Measurements from ENCODE around the gene CYP21A2.

Gene CYP21A2

DNA sequence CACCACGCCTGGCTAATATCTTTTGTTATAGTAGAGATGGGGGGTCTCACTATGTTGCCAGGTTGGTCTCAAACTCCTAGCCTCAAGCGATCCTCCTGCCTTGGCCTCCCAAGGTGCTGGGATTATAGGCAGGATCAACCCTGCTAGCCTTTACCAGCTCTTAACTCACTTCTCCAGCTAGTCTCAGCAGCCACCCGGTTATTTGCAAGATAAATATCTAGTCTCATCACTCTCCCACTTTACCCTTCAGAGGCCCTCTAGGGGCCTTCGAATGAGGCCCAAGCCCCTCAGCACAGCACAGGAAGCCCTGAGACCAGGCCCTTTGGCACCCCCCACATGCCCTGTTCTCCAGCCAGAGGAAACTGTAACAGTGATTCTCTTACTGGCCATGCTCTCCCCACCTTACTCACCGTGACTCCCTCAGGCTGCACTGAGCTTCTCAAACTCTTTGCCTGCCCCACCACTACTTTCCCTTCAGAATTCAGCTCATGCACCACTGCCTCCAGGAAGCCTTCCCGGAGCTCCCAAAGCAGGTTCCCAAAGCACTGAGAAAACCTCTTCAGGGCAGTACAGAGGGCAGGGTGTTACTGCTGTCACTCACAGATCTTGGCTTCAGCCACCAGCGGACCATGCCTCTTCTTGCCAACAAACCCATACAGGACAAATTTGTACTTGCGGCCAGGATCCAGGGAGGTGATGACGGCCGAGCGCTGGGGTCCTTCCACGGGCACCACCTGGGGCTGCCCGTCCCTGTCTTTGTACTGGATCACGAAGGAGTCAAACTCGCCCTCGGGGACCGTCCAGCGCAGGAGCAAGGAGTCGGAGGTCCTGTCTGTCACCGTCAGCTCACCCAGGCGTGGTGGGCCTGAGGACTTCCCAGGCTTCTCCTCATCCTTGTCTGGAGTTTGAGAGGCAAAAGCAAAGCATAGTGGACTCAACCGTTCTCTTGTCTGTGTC lies 45.9 kb downstream of the CYP21A2 start:
- no peak overlapping the region for H3K4me3 ChIP-seq (ENCODE audit: low read length)
- no peaks in the 10 kb centered on the region for H3K4me1 ChIP-seq (ENCODE audit: insufficient read depth, low read length)
- no peak overlapping the region for H2AFZ ChIP-seq (ENCODE audit: low read depth, low read length)
- peaks cover 26% of the 10 kb centered on the region for H3K27me3 ChIP-seq (ENCODE audit: insufficient read depth, low read length)
- peaks cover 1% of the 10 kb centered on the region for H3K9me3 ChIP-seq (ENCODE audit: low read length)
- H3K36me3 ChIP-seq (ENCODE audit: insufficient read depth, low read length) = no peaks in the 10 kb centered on the region

DNA sequence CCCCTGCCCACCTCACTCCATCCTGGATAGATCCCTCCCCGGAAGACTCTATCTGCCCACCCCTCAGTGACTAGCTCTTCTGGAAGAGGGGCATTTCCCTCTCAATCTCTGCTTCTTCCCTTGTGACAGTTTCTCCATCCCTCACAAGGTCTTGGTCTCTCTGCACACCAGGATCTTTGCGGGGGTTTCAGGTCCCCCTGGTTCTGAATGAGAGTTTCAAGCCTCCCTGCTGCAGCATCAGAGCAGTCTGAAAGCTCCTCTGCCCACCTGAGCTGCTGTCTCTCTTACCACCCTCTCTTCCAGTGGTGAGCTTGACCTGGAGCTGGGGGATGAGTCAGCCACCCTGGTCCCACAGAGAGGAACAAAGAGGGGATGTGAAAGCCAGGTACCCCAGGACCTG lies 46.6 kb downstream of the CYP21A2 start:
- peaks cover 1% of the 10 kb centered on the region for H3K9me3 ChIP-seq (ENCODE audit: low read length)
- no peak overlapping the region for H2AFZ ChIP-seq (ENCODE audit: low read depth, low read length)
- H3K4me1 ChIP-seq (ENCODE audit: insufficient read depth, low read length) = no peaks in the 10 kb centered on the region
- H3K27me3 ChIP-seq (ENCODE audit: insufficient read depth, low read length) = peaks cover 26% of the 10 kb centered on the region
- no peak overlapping the region for H3K4me3 ChIP-seq (ENCODE audit: low read length)
- H3K36me3 ChIP-seq (ENCODE audit: insufficient read depth, low read length) = no peaks in the 10 kb centered on the region

DNA sequence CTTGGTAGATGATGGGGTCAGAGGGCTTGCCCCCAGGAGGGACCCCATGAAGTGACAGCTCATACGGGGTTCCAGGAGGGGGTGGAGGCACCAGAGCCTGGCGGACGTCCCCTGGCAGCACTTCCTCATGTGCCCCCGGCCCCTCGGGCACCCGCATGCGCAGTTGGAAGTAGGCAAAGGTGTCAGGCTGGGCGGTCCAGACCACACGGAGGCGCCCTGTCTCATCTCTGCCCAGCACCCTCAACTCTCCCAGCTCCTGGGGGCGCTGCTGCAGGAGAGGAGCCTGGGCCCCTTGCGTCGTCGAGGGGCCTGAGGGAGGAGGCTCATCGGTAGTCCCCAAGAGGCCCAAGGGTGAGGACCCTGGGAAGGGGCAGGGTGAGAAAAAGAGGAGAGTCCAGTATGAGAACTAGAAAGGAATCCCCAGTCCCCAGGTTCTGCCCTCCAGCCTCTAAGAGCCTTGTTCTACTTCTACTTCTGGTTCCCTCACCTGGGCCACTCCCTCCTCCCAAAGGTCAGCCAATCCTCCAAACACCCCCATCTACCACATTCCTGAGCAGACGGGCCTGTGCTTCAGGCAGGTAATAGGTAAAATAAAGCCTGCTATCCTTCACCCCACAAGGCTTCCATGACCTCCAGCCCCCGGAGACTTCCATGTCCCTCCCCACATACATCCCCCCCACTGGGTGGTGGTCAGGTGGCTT lies 47.7 kb downstream of the CYP21A2 start:
- H3K9me3 ChIP-seq (ENCODE audit: low read length) = peaks cover 1% of the 10 kb centered on the region
- no peak overlapping the region for H3K4me3 ChIP-seq (ENCODE audit: low read length)
- peaks cover 26% of the 10 kb centered on the region for H3K27me3 ChIP-seq (ENCODE audit: insufficient read depth, low read length)
- no peak overlapping the region for H2AFZ ChIP-seq (ENCODE audit: low read depth, low read length)
- no peaks in the 10 kb centered on the region for H3K4me1 ChIP-seq (ENCODE audit: insufficient read depth, low read length)
- H3K36me3 ChIP-seq (ENCODE audit: insufficient read depth, low read length) = no peaks in the 10 kb centered on the region

DNA sequence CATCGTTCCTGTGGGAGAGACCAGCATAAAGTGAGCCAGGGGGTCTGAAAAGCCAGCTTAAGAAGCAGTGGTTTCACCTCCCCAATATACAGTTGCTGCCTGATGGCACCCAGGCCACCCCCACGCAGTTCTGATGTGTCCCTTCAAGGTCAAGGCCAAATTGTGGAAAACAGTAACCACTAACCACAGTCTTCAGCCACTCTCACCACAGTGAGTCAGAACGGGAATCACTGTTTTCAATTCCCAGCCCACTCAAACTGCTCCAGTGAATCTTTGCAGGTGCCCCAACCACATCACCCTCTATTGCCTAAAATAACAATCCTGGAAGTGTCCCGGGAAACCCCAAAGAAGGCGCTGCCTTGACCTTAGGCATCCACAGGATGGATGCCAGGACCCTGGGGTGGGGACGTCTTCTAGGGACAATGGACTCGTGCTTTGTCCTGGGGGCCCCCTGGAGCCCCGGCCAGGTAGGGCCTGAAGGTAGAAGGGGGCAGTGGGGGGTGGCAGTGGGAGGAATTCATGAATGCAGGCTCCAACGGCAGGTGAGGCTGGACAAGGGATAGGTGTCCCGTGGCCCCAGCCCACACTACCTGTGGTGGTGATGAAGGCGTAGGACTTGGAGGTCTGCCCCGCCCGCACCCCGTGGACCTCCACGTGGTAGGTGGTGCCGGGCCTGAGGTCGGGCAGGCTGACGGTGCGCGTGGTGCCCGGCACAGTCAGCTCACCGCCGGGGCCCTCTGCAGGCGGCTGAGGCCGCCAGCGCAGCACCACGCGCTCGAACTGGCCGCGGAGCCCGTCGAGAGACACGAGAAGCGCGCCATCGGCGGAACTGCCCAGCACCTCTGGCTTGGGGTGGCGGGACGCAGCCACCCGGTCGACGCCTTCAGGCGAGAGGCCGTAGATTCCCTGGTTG lies 48.7 kb downstream of the CYP21A2 start:
- H3K27me3 ChIP-seq (ENCODE audit: insufficient read depth, low read length) = peaks cover 26% of the 10 kb centered on the region

DNA sequence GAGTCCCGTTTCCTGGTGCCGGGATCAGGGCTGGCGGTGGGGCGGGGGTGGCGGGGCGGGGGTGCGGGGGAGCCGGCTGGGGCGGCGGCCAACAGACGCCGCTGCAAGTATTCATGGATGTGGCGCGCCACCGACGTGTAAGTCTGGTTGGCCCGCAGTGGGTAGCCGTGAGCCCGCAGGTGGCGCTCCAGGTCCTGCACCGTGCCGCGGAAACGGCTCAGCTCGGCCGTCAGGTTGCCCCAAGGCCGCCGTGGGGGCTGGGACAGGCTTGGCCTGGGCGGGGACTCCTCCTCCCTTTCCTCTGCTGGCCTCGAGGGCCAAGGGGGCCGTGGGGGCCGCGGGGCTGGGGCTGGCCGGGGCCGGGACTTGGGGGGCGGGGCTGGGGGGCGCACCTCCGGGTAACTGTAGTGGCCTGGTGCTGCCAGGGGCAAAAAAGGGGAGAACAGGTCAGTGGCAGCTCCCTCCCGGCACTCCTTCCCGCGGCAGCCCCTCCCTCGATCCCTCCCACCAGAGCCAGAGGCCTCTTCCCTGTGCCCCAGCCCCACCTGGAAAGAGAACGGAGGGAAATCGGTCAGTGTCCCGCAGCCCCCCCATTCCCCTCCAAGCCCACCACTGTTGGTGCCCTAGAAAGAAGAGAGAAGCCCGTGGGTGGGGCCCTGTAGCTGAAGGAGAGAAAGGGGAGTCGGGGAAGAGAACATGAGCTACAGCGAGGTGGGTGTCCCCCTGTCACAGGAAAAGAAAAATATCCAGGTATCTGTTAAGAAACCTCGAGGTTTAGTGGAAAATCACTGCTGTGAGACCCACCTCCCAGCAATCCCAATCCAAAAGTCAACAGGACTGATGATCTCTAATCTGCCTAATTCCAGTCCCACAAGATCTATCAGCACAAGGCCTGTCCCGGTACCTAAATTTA lies 49.6 kb downstream of the CYP21A2 start:
- H3K4me3 ChIP-seq (ENCODE audit: low read length) = no peak overlapping the region

More for the DNA sequence above, 48.7 kb downstream of the CYP21A2 start:
- H3K4me3 ChIP-seq (ENCODE audit: low read length) = no peak overlapping the region
- peaks cover 1% of the 10 kb centered on the region for H3K9me3 ChIP-seq (ENCODE audit: low read length)
- no peaks in the 10 kb centered on the region for H3K36me3 ChIP-seq (ENCODE audit: insufficient read depth, low read length)
- H2AFZ ChIP-seq (ENCODE audit: low read depth, low read length) = no peak overlapping the region
- no peaks in the 10 kb centered on the region for H3K4me1 ChIP-seq (ENCODE audit: insufficient read depth, low read length)

DNA sequence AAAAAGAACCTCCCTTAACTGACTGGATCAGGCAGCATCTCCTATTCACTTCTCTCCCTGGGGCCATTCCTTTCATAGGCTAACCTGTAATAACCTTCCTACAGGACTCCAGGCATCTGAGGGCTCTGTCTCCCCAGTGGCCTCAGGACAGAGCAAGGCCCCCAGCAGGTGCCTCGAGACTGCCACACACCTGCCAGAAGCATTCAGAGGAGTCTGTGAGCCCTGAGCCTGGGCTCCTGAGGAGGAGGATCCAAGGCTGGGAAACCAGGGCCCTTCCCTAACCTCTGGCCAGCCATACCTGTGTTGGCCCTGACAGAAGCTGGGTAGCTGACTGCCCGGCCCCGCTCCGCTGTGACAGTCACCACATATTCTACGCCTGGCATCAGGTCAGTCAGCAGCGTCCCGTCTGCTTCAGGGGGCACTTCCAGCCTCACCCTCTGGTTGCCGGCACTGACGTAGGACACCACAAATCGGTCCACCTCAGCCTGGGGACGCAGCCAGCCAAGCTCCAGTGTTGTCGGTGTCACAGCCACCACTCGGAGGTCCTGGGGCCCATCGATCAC lies 50.4 kb downstream of the CYP21A2 start:
- H3K9me3 ChIP-seq (ENCODE audit: low read length) = peaks cover 1% of the 10 kb centered on the region
- no peak overlapping the region for H3K4me3 ChIP-seq (ENCODE audit: low read length)
- no peaks in the 10 kb centered on the region for H3K4me1 ChIP-seq (ENCODE audit: insufficient read depth, low read length)
- no peaks in the 10 kb centered on the region for H3K36me3 ChIP-seq (ENCODE audit: insufficient read depth, low read length)
- H3K27me3 ChIP-seq (ENCODE audit: insufficient read depth, low read length) = peaks cover 26% of the 10 kb centered on the region
- H2AFZ ChIP-seq (ENCODE audit: low read depth, low read length) = no peak overlapping the region

More for the DNA sequence above, 49.6 kb downstream of the CYP21A2 start:
- Histone ChIP-seq H3K36me3 (ENCODE audit: insufficient read depth, low read length) (no peaks in the 10 kb centered on the region), H2AFZ (ENCODE audit: low read depth, low read length) (no peak overlapping the region), H3K4me1 (ENCODE audit: insufficient read depth, low read length) (no peaks in the 10 kb centered on the region), H3K27me3 (ENCODE audit: insufficient read depth, low read length) (peaks cover 26% of the 10 kb centered on the region), H3K9me3 (ENCODE audit: low read length) (peaks cover 1% of the 10 kb centered on the region)

DNA sequence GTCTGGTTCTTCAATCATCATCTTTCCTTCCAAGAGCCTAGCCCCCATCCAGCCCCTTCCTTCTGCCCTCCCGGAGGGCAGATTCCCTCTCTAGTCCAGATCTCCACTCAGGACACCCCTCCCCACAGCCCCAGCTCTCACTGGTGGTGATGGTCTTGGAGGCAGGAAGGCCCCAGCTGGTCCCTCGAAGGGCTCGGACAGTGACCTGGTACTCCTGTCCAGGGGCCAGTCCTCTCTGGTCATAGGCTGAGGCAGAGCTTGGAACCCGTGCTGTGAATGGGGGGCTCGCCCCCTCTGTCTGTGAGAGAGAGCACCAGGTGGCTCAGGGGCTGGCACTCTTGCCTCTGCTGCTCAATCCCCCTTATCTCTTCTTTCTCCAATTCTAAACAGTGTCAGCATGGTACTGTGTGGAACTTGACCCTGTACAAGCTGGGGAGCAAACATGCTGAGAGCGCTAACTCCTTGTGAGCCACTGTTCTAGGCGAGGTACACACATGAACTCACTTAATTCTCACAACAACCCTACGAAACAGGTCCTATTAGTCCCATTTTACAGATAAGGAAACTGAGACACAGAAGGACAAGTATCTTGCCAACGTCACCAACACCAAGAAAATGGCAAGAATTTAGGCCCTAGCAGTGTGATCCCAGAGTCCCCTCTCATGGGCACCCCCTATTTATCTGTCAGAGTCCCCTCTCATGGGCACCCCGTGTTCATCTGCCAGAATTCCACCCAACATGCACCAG lies 51.0 kb downstream of the CYP21A2 start:
- Histone ChIP-seq H2AFZ (ENCODE audit: low read depth, low read length) (no peak overlapping the region), H3K4me1 (ENCODE audit: insufficient read depth, low read length) (no peaks in the 10 kb centered on the region), H3K36me3 (ENCODE audit: insufficient read depth, low read length) (no peaks in the 10 kb centered on the region), H3K27me3 (ENCODE audit: insufficient read depth, low read length) (peaks cover 26% of the 10 kb centered on the region), H3K4me3 (ENCODE audit: low read length) (no peak overlapping the region), H3K9me3 (ENCODE audit: low read length) (peaks cover 1% of the 10 kb centered on the region)
